HPDE6-E6E7 (cell line): Measurements from ENCODE around the gene RHEX.
A peak's percentile ranks its signal among the peaks of the same experiment; 100 is the strongest.

Source experiments
- DNase-seq: peaks from one replicate; pipeline ENCODE4 v3.0.0; 2011; ENCODE audit warnings: missing footprints; ENCODE audit errors: extremely low spot score

Gene RHEX

GRCh38 chr1:206116191-206116872 is 63.4 kb downstream of the RHEX start:
- no peak for DNase-seq

- no peak for DNase-seq
Measured at GRCh38 chr1:206116873-206117150, 63.8 kb downstream of the RHEX start.

DNA sequence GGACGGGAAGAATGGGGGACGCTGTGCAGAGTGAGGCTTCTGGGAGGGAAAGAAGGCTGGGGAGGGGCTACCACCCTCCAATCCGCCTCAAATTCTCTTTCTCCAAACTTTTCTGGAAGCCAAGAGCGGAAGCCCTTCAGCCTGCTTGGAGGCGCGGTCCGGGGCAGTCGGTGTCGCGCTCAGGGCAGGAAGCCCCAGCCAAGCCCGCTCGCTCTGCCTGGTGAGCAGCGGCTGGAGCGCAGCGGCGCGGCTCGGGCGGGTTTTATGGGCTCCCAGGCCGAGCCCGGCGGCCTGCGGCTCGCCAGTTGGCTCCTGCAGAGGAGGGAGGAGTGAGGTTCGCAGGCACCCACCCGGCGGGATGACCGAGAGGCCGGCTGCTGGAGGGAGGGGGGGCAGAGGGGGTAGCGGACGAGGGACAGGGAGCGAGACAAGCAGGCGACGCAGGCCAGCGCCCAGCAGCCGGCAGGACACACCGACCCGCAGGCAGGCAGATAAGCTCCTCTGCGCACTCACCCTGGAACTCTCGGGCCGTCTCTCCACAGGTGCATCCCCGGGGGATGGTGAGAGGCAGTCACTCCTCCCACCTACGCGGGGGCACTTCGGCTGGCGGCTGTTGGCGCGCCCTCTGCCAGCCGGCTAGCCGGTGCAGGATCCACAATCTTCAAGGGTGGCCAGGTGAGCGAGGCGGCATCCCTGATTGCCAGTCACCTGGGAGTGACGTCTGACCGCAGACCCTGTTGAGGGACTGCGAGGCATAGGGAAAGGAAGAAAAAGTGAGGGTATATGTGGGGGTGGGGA is 64.4 kb downstream of the RHEX start, which contains the start of gene AVPR1B:
Gene AVPR1B (minus strand): TSS at position 238 of the 798 bp plus-strand sequence. CDS start 498 bp downstream, outside the sequence.
- DNase-seq: peak; percentile 45

- no peak for DNase-seq
Measured at GRCh38 chr1:206120406-206120805, 67.4 kb downstream of the RHEX start.

GRCh38 chr1:206121269-206121668 is 68.3 kb downstream of the RHEX start:
- DNase-seq: no peak

DNA sequence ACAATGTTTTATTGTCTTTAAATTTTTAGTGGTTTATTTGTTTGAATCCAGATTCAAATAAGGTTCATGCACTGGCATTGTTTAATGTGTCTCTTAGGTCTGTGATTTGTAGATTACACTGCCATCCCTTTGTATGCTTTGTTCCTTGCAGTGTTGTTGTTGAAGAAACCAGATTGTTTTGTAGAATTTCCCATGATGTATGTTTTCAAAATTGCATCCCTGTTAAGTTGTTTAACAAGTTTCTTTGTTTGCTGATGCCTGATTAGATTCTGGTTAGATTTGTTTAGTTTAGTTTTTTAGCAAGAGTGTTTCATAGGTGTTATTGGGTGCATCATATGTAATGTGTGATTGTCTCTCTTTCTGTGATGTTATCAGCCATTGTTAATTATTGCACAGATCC is 69.7 kb downstream of the RHEX start:
- no peak for DNase-seq

GRCh38 chr1:206125346-206125745 is 72.4 kb downstream of the RHEX start:
- no peak for DNase-seq

DNA sequence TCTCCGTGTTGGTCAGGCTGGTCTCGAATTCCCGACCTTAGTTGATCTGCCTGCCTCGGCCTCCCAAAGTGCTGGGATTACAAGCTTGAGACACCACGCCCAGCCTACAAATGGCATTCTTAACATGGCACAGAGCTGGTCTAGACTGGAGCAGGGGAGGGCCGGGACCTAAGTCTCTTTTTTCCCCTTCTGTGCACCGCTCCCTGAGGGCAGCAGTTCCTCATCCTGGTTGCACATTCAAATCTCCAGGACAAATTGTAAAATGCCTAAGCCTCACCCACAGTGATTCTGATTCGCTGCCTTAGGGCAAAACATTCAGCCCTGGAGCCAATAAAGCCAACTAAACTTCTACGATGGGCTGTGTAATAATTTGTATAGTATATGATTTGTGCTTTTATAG is 74.4 kb downstream of the RHEX start:
- no peak for DNase-seq

GRCh38 chr1:206128196-206128595 is 75.2 kb downstream of the RHEX start:
- DNase-seq: peak; percentile 23

GRCh38 chr1:206131037-206131436 is 78.1 kb downstream of the RHEX start:
- no peak for DNase-seq

DNA sequence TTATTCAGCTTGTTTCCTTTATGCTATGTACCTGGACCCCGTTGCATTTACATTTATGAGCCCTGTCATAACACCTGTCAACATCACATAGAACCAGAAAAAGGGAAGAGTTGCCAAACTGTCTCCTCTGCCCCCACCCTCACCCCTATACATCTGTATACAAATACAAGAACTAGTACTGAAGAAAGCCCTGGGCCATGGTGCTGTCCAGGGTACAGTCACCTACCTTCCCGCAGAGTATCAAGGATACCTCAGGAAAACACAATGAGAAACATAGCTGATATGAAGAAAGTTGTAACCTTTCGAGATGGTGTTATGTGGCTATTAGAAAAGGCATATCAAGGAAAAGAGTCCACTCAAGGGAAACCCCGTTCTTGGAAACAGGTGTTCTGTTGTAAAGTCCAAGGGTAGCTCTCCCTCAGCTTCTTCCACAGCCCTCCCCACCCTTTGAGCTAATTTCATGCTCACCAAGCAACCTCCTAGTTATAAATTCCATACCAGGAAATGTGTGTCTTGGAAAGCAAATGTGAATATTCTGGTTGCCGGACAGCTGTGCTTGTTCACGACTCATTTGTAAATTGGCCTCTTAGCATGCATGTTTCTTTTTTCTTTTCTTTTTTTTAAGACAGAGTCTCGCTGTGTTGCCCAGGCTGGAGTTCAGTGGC is 80.9 kb downstream of the RHEX start:
- no peak for DNase-seq

DNA sequence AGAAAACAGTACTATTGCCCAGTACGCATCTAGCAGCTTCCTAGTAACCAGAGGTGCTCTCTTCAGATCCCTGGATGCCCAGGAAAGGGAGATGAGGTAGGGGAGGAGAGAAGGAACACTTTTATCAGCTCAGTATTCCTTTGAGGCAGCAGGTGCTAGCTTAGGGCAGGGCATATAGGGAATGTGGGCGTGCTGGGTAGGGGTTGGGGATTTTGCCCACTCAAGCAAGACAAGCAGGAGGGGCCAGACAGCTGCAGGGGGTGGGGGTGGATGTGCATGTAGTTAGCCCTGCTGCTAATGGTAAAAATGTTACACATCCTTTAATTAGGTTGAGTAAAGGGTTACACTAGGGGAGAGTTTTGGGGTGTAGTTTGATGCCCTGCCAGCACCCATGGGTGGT is 82.3 kb downstream of the RHEX start:
- DNase-seq: no peak

DNA sequence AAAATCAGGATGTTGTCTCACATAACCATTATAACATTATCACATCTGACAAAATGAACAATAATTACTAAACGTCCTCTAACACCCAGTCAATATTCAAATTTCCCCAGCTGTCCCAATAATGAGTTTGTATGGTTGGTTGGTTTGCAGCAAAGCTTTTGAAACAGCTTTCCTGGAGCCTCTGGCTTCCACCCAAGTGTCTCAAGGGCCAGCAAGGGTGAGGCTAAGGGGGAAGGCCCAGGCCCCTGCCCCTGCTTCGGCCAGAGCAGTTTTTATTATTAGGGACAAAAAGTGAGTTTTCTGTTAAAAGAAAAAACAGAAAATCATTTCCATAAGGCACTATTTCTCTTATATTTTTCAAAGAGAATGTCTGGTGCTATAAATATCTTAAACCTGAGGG is 83.3 kb downstream of the RHEX start:
- no peak for DNase-seq

DNA sequence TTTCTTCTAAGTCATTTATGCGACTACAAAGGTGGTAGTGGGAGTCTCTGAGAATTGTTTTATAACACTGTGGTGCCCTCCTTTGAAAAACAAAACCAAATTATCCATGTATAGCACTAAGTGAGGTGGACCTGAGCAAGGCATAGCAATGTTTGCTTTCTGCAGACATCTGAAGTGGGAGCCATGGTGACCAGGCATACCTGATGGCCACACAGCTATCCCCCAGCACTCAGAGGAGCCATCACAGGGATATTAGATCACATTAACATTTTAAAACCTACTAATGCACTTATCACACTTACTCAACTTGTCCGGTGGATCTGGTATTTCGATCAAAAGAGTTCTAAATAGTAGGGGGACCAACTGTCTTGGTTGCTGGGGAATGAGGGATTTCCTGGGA is 89.0 kb downstream of the RHEX start:
- no peak for DNase-seq

DNA sequence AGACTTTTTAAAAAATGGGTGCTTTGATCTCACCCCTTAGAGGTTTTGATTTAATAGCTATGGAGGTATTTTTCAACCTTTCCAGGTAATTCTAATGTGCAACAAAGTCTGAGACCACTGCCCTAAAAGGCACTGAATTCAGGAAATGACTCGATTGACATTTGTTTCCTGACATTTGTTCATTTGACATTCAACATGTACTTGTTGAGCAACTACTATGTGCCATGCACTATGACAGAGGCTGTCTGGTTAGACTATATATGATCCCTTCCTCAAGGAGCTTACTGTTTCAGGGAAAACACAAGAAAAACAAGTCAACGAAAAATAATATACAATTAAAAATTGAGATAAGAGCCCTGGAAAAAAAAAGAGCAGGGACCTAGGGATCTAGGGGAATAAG is 89.8 kb downstream of the RHEX start:
- DNase-seq: no peak

DNA sequence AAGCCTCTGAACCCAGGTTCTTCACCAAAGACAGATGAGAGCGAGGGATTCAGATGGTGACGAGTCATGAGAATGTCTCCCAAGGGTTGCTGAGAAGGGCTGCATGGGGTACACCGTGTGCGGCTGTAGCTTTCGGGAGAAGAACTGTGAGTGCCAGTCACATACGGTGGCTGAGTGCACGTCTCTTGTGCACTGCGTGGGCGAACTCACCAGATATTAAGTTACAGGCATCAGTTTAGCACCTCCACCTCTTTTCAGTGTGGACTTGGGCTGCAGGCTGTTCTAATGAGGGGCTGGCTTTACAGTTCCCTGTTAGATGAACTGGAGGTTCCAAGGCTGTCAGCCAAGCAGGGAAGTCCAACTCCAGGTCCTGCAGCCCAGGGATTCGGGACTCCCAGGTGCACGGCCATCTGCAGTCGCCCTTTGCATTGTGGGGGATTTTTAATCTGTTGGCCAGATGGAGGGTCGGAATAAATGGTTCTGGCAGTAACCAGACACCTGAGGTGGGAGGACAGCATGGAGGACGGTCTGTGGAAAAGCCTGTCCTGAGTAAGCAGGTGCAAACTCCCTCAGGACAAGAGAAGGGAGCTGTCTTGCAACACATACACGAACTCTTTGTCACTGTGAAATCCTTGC is 90.7 kb downstream of the RHEX start:
- no peak for DNase-seq

GRCh38 chr1:206144605-206145004 is 91.6 kb downstream of the RHEX start:
- no peak for DNase-seq

DNA sequence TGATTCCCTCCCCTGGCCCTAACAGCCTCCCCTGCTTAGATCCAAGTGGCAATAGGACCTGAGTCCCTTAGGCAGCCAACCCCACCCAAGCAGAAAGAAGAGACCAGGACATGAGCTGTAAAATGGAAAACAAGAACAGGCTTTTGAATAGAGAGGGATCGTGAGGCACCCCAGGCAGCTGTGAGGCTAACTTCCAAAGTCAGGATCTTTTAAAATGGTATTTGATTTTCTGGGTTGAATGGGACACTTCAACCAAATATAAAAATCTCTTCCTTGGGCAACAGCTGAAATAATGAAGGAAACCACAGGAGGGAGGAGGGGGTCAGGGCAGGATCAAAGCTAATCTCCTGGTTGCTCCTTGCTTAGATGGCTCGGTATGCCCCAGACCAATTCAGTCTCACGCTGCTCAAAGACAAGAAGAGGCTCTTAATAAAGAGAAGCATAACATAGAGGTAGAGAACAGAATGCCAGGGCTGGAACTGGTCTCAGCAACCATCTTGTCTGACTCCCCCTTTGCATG is 92.9 kb downstream of the RHEX start:
- DNase-seq: no peak
